ENCODE measurements around the gene INHBE.

The INHBE gene

GRCh38 chr12:57462251-57462911 lies 7.3 kb downstream of the INHBE start:
- Mint-ChIP-seq H3K27ac (peak overlapping the region; percentile 90), H3K27me3 (no peaks in the 10 kb centered on the region), H3K4me3 (peak overlapping the region; percentile 79), H3K36me3 (peaks cover 5% of the 10 kb centered on the region), H3K9me3 (no peaks in the 10 kb centered on the region), H3K4me1 (peaks cover 65% of the 10 kb centered on the region)
- peak; percentile 81 for ATAC-seq

GRCh38 chr12:57462912-57463253 lies 7.8 kb downstream of the INHBE start:
- ATAC-seq, result no peak
- Mint-ChIP-seq H3K9me3 (peaks cover 2% of the 10 kb centered on the region), H3K27me3 (no peaks in the 10 kb centered on the region), H3K4me3 (peak overlapping the region; percentile 79), H3K27ac (peak overlapping the region; percentile 90), H3K36me3 (peaks cover 10% of the 10 kb centered on the region), H3K4me1 (peaks cover 69% of the 10 kb centered on the region)

GRCh38 chr12:57464569-57464968 lies 9.5 kb downstream of the INHBE start:
- peaks cover 23% of the 10 kb centered on the region for H3K36me3 Mint-ChIP-seq
- H3K4me1 Mint-ChIP-seq, result peaks cover 60% of the 10 kb centered on the region
- H3K9me3 Mint-ChIP-seq, result peaks cover 2% of the 10 kb centered on the region
- H3K27me3 Mint-ChIP-seq, result no peaks in the 10 kb centered on the region
- no peak overlapping the region for H3K27ac Mint-ChIP-seq
- no peak overlapping the region for H3K4me3 Mint-ChIP-seq
- no peak for ATAC-seq

- no peak overlapping the region for H3K27ac Mint-ChIP-seq
- H3K4me1 Mint-ChIP-seq, result peaks cover 54% of the 10 kb centered on the region
- H3K4me3 Mint-ChIP-seq, result no peak overlapping the region
- H3K36me3 Mint-ChIP-seq, result peaks cover 23% of the 10 kb centered on the region
- ATAC-seq, result no peak
- no peaks in the 10 kb centered on the region for H3K27me3 Mint-ChIP-seq
- peaks cover 2% of the 10 kb centered on the region for H3K9me3 Mint-ChIP-seq
Measured at GRCh38 chr12:57465030-57465746, 10.1 kb downstream of the INHBE start.

GRCh38 chr12:57465747-57466505 lies 10.8 kb downstream of the INHBE start:
- Mint-ChIP-seq H3K4me3 (no peak overlapping the region), H3K4me1 (peaks cover 46% of the 10 kb centered on the region), H3K27ac (no peak overlapping the region), H3K27me3 (no peaks in the 10 kb centered on the region), H3K36me3 (peaks cover 24% of the 10 kb centered on the region), H3K9me3 (peaks cover 2% of the 10 kb centered on the region)
- no peak for ATAC-seq

GRCh38 chr12:57467212-57467874 lies 12.2 kb downstream of the INHBE start:
- H3K9me3 Mint-ChIP-seq, result peaks cover 2% of the 10 kb centered on the region
- H3K27me3 Mint-ChIP-seq, result no peaks in the 10 kb centered on the region
- H3K27ac Mint-ChIP-seq, result no peak overlapping the region
- no peak overlapping the region for H3K4me3 Mint-ChIP-seq
- peaks cover 33% of the 10 kb centered on the region for H3K4me1 Mint-ChIP-seq
- no peak for ATAC-seq
- peaks cover 39% of the 10 kb centered on the region for H3K36me3 Mint-ChIP-seq

- Mint-ChIP-seq H3K27ac (peak overlapping the region; percentile 19), H3K4me1 (peaks cover 28% of the 10 kb centered on the region), H3K27me3 (no peaks in the 10 kb centered on the region), H3K4me3 (no peak overlapping the region), H3K9me3 (peaks cover 2% of the 10 kb centered on the region), H3K36me3 (peaks cover 43% of the 10 kb centered on the region)
- no peak for ATAC-seq
Measured at GRCh38 chr12:57467915-57468314, 12.8 kb downstream of the INHBE start.

GRCh38 chr12:57469296-57470164 lies 14.4 kb downstream of the INHBE start:
- Mint-ChIP-seq H3K36me3 (peaks cover 57% of the 10 kb centered on the region), H3K27ac (no peak overlapping the region), H3K27me3 (no peaks in the 10 kb centered on the region), H3K9me3 (peaks cover 2% of the 10 kb centered on the region), H3K4me1 (peaks cover 29% of the 10 kb centered on the region), H3K4me3 (no peak overlapping the region)
- ATAC-seq, result no peak

GRCh38 chr12:57470286-57470969 lies 15.3 kb downstream of the INHBE start:
- H3K27ac Mint-ChIP-seq, result no peak overlapping the region
- ATAC-seq, result no peak
- peaks cover 34% of the 10 kb centered on the region for H3K4me1 Mint-ChIP-seq
- H3K4me3 Mint-ChIP-seq, result no peak overlapping the region
- no peaks in the 10 kb centered on the region for H3K27me3 Mint-ChIP-seq
- peaks cover 64% of the 10 kb centered on the region for H3K36me3 Mint-ChIP-seq
- H3K9me3 Mint-ChIP-seq, result peaks cover 2% of the 10 kb centered on the region

GRCh38 chr12:57470970-57471656 lies 16.0 kb downstream of the INHBE start:
- H3K36me3 Mint-ChIP-seq, result peaks cover 65% of the 10 kb centered on the region
- H3K27me3 Mint-ChIP-seq, result no peaks in the 10 kb centered on the region
- H3K27ac Mint-ChIP-seq, result peak overlapping the region; percentile 44
- ATAC-seq, result no peak
- H3K9me3 Mint-ChIP-seq, result peaks cover 2% of the 10 kb centered on the region
- no peak overlapping the region for H3K4me3 Mint-ChIP-seq
- peaks cover 36% of the 10 kb centered on the region for H3K4me1 Mint-ChIP-seq

GRCh38 chr12:57471661-57472060 lies 16.6 kb downstream of the INHBE start:
- H3K4me1 Mint-ChIP-seq, result peaks cover 41% of the 10 kb centered on the region
- H3K36me3 Mint-ChIP-seq, result peaks cover 70% of the 10 kb centered on the region
- no peak for ATAC-seq
- peak overlapping the region; percentile 44 for H3K27ac Mint-ChIP-seq
- peaks cover 2% of the 10 kb centered on the region for H3K9me3 Mint-ChIP-seq
- no peak overlapping the region for H3K4me3 Mint-ChIP-seq
- H3K27me3 Mint-ChIP-seq, result no peaks in the 10 kb centered on the region

- Mint-ChIP-seq H3K27ac (no peak overlapping the region), H3K4me3 (no peak overlapping the region), H3K36me3 (peaks cover 65% of the 10 kb centered on the region), H3K4me1 (peaks cover 45% of the 10 kb centered on the region), H3K27me3 (no peaks in the 10 kb centered on the region), H3K9me3 (peaks cover 2% of the 10 kb centered on the region)
- ATAC-seq, result no peak
Measured at GRCh38 chr12:57472391-57472790, 17.3 kb downstream of the INHBE start.

- H3K27ac Mint-ChIP-seq, result peak overlapping the region; percentile 14
- no peak for ATAC-seq
Measured at GRCh38 chr12:57473392-57473791, 18.3 kb downstream of the INHBE start.

More at GRCh38 chr12:57473392-57473791, 18.3 kb downstream of the INHBE start:
- no peaks in the 10 kb centered on the region for H3K27me3 Mint-ChIP-seq
- no peaks in the 10 kb centered on the region for H3K9me3 Mint-ChIP-seq
- peaks cover 45% of the 10 kb centered on the region for H3K4me1 Mint-ChIP-seq
- H3K36me3 Mint-ChIP-seq, result peaks cover 55% of the 10 kb centered on the region
- no peak overlapping the region for H3K4me3 Mint-ChIP-seq

All from stimulated activated memory B cell treated with anti-CD40 and anti-IgM and Interleukin-4, amounts not matched to agents 10 μg/mL and 1 μg/mL and 100 μg/mL, for 72 hours (primary cell).